Lung (tissue), 12 donors: ENCODE measurements around the gene DTD1. TPM values are rescaled to one million over a fixed set of nuclear protein-coding genes. Genes with fewer than 3 reads are reported as not detected.

Experiments
- ATAC-seq: fragments of 200-7000 bp; cut with Tn5 transposase; one replicate; pipeline ENCODE4 v1.9.1; 2020; ENCODE audit warnings: moderate number of reproducible peaks; ENCODE audit not compliant: insufficient read depth, low FRiP score
- DNase-seq, 3 donors: peaks; one replicate each; pipeline ENCODE4 v3.0.0-alpha.2; 2013 to 2017
- H3K27ac ChIP-seq, 2 donors: one replicate each; pipeline ENCODE4 v1.5.1; 2013; ENCODE audit warnings: mild to moderate bottlenecking in 2 of 2, moderate library complexity in 2 of 2, control low read depth in 1 of 2, inconsistent platforms in 1 of 2, low read depth in 1 of 2, low read length in 1 of 2
- H3K27me3 ChIP-seq, 3 donors: one replicate each; pipeline ENCODE4 v1.5.1; 2013; ENCODE audit warnings: low read length in 2 of 3; ENCODE audit not compliant: control insufficient read depth in 3 of 3, insufficient read depth in 3 of 3
- H3K36me3 ChIP-seq, 4 donors: one replicate each; pipeline ENCODE4 v1.5.1; 2013; ENCODE audit warnings: low read length in 4 of 4, mild to moderate bottlenecking in 1 of 4, moderate library complexity in 1 of 4; ENCODE audit not compliant: control insufficient read depth in 4 of 4, insufficient read depth in 4 of 4
- H3K4me1 ChIP-seq, 5 donors: one replicate each; pipeline ENCODE4 v1.5.1; 2013; ENCODE audit warnings: low read length in 5 of 5, mild to moderate bottlenecking in 2 of 5, moderate library complexity in 1 of 5; ENCODE audit not compliant: control insufficient read depth in 5 of 5, insufficient read depth in 5 of 5
- H3K4me3 ChIP-seq: one replicate; pipeline ENCODE4 v1.5.1; 2013; ENCODE audit warnings: mild to moderate bottlenecking, control low read depth, moderate library complexity
- H3K9ac ChIP-seq, 2 donors: one replicate each; pipeline ENCODE4 v1.5.1; 2013; ENCODE audit warnings: low read length in 2 of 2, control low read depth in 1 of 2; ENCODE audit not compliant: insufficient read depth in 1 of 2
- H3K9me3 ChIP-seq, 4 donors: one replicate each; pipeline ENCODE4 v1.5.1; 2013; ENCODE audit warnings: low read length in 3 of 4, mild to moderate bottlenecking in 1 of 4, moderate library complexity in 1 of 4; ENCODE audit not compliant: control insufficient read depth in 4 of 4, insufficient read depth in 3 of 4
- CTCF ChIP-seq: IDR thresholded peaks from 2 replicates; pipeline ENCODE4 v1.5.1; 2012; ENCODE audit warnings: mild to moderate bottlenecking; ENCODE audit errors: control extremely low read depth, extremely low read depth
- WGBS, 2 donors: extraction: QIAGEN DNeasy Blood & Tissue Kit; methylation state at CpG; one replicate each; pipeline ENCODE4 v1.1.7; 2013; 5-methylcytosine and 5-hydroxymethylcytosine counted together
- polyA plus RNA-seq, 2 donors: library from polyadenylated mRNA; stranded (reverse); fragments of 200-250 nt; gene quantifications; one replicate each; pipeline ENCODE4 v1.2.1, GENCODE V29; 2013
- total RNA-seq, 2 donors: library from RNA; depleted of rRNA in 1 of 2; stranded (reverse); fragments of >200 nt in 1 of 2; gene quantifications; one replicate each; pipeline ENCODE4 v1.2.1, GENCODE V29; 2014 to 2021
- donor health status: control.
- donor health status: control.
- donor health status: Bipolar disorder and iron deficiency.
- donor health status: healthy.
- donor health status: DM: yes; HTN: yes; CAD: no.

Gene DTD1
- total and polyA plus RNA-seq, 4 donors = 17.4 to 39.2 (median 24.6) TPM

DNA sequence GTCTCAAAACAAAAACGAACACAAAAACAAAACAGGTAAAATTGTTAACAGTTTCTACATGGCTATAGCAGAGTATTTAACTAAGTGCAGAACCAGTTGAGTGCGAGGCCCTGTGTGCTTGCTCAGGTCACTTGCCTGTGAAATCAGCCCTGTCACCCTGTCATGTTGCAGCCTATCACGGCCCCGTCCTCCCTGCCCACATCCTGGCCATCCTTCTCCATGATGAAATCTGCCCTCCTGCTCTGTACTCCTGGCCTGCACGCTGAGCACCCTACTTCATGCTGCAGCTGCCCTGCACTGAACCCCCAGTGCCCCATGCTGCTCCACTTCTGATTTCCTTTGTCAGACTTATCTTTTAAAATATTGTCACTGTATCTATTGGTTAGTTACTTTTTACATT, 62.4 kb downstream of the DTD1 start:
- Histone ChIP-seq H3K27ac (no peak overlapping the region), H3K4me3 (no peak overlapping the region), H3K9ac (no peak overlapping the region), H3K27me3 (no peaks in the 10 kb centered on the region), H3K36me3 (no peaks in the 10 kb centered on the region), H3K9me3 (peaks cover 0 to 2% (median 0%) of the 10 kb centered on the region in 4 donors), H3K4me1 (peaks cover 0 to 9% (median 0%) of the 10 kb centered on the region in 5 donors)
- 45 to 83% methylated on average over 5 of the region's 5 CpGs for WGBS, 2 donors
- TF ChIP-seq CTCF = no peak
- ATAC-seq (no peak), DNase-seq (no peak)

DNA sequence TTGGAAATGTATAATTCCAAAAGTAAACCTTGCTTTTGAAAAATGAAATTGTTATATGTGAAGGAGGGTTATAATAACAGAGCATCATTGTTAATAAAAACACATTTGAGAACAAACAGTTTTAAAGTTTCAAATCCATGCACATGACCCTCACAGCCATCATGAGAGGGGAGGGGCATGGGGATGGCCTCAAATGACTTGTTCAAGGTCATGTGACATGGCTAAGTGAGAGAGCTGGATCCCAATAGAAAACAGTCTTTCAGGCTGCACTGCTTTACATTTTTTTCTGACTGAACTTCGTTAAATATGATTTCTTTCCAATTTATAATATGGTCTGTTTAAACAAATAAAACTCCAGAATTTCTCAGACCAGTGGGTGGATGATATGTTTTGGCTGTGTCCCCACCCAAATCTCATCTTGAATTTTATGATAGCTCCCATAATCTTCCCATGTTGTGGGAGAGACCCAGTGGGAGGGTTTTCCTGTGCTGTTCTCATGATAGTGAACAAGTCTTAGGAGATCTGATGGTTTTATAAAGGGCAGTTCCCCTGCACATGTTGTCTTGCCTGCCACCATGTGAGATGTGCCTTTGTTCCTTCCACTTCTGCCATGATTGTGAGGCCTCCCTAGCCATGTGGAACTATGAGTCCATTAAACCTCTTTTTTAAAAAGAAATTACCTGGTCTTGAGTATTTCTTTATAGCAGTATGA, 66.0 kb downstream of the DTD1 start:
- WGBS, 2 donors = 67 to 89% methylated on average over 1 of the region's 1 CpG

DNA sequence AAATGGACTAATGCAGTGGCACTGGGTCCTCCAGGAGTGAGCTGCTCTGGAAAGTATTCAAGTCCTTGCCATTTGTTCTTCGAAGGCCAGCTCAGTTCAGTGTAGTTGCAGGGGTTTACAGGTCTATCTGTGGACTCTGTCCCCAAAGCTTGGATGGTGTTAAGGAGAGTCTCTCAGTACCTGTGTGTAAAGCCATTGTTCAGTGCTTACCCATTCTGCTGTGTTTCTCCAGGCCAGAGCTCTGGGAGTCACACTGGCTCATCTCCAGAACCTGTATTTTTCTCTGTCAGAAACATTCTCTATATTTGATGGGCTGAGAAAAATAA, 66.6 kb downstream of the DTD1 start:
- H3K9me3 ChIP-seq = no peaks in the 10 kb centered on the region
- TF ChIP-seq CTCF = no peak
- no peak overlapping the region for H3K9ac ChIP-seq
- peaks cover 0 to 6% (median 0%) of the 10 kb centered on the region in 5 donors for H3K4me1 ChIP-seq
- no peak for DNase-seq
- 88 to 96% methylated on average over 1 of the region's 1 CpG for WGBS, 2 donors
- H3K27me3 ChIP-seq = no peaks in the 10 kb centered on the region
- no peak for ATAC-seq
- H3K4me3 ChIP-seq = no peak overlapping the region
- no peak overlapping the region for H3K27ac ChIP-seq
- peaks cover 0 to 1% (median 0%) of the 10 kb centered on the region in 4 donors for H3K36me3 ChIP-seq

More for the DNA sequence above, 66.0 kb downstream of the DTD1 start:
- Histone ChIP-seq H3K9me3 (no peaks in the 10 kb centered on the region), H3K27me3 (no peaks in the 10 kb centered on the region), H3K4me3 (no peak overlapping the region), H3K27ac (no peak overlapping the region), H3K4me1 (peaks cover 0 to 6% (median 0%) of the 10 kb centered on the region in 5 donors), H3K9ac (no peak overlapping the region), H3K36me3 (peaks cover 0 to 1% (median 0%) of the 10 kb centered on the region in 4 donors)
- DNase-seq (no peak), ATAC-seq (no peak)
- no peak for TF ChIP-seq CTCF

GRCh38 chr20:18657575-18657974, 69.7 kb downstream of the DTD1 start:
- WGBS, 2 donors = 87 to 93% methylated on average over 4 of the region's 4 CpGs
- Histone ChIP-seq H3K27ac (no peak overlapping the region), H3K4me3 (no peak overlapping the region), H3K4me1 (peaks cover 0 to 6% (median 0%) of the 10 kb centered on the region in 5 donors), H3K9me3 (no peaks in the 10 kb centered on the region), H3K9ac (no peak overlapping the region), H3K36me3 (peaks cover 0 to 1% (median 0%) of the 10 kb centered on the region in 4 donors), H3K27me3 (no peaks in the 10 kb centered on the region)
- ATAC-seq = no peak
- no peak for TF ChIP-seq CTCF
- no peak for DNase-seq
